ENCODE results near the gene NSG2.

NSG2 gene

DNA sequence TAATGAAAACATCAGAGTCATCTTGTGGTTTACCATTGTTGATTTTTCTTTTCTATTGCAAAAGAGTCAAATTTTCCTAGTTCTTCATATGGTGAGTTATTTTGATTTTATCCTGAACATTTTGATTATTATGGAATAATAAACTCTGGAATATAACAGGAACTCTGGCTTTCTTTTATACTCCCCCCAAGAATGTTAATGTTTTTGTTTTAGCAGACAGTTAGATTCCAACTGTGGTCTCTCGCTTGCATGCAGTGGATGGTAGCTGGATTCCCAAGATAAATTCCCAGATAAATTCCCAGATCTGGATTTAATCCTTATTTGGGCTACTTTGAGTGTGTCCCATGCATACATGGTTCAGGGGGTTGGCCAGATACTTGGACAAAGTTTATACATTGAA lies 109.8 kb downstream of the NSG2 start:
- no peak for FAIRE-seq

DNA sequence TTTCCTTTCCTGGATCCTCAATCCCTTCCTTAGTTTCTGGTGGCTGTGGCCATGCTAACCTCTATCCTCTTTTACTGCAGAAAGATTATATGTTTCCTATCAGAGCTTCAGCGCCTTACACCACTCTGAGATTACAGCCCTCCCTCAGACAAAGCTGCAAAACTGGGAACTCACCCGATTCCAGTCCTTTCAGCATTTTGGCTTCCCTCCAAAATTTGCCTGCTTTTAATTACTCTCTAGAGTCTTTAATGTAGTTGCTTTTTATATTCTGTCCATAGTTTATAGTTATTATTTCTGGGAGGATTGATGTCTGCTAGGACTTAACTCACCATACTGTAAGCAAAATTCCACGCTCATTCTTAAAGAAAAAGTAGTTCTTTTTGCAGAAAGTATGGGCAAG lies 110.2 kb downstream of the NSG2 start:
- no peak for FAIRE-seq

DNA sequence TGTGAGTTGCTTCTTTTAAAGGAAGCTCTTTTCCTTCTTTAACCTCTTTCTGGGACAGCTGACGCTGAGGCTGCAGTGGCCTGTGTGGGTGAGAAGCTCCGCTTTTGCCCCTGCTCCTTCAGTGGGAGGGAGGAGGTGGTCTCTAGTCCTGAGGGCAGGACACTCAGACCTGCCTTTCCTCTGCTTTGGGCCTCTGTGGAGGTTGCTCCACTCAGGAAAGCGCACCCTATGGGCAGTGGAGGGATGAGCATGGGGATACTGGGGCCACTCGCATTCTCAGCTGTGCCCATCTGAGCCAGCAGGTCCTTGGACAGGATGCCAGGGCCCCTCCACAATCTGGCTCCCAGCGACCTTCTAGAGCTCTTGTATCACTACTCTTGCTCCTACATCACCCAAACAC lies 111.5 kb downstream of the NSG2 start:
- FAIRE-seq: no peak

Data from colon (tissue), 2 donors.